Breast epithelium (tissue), 4 donors: ENCODE data around the gene SCAANT1. TPM values are rescaled to one million over a fixed set of nuclear protein-coding genes. Genes with fewer than 3 reads are reported as not detected.

Experiments used
- DNase-seq, 2 donors: peaks; one replicate each; pipeline ENCODE4 v3.0.0-alpha.2; 2019; ENCODE audit warnings: low spot score in 2 of 2
- H3K27ac ChIP-seq, 2 donors: fragments of 200-600 bp; sonication (generic) in 1 of 2; one replicate each; pipeline ENCODE4 v1.5.1; 2016 to 2019; ENCODE audit warnings: mild to moderate bottlenecking in 1 of 2
- H3K27me3 ChIP-seq, 2 donors: fragments of 200-600 bp; sonication (generic) in 1 of 2; one replicate each; pipeline versions ENCODE4 v1.5.1 to v1.6.0; 2017 to 2019; ENCODE audit warnings: control low read depth in 1 of 2, mild to moderate bottlenecking in 1 of 2
- H3K36me3 ChIP-seq: fragments of 200-600 bp; one replicate; pipeline ENCODE4 v1.5.1; 2019
- H3K4me1 ChIP-seq, 2 donors: fragments of 200-600 bp; sonication (generic); one replicate each; pipeline ENCODE4 v1.5.1; 2016 to 2019; ENCODE audit warnings: control low read depth in 1 of 2
- H3K4me3 ChIP-seq, 3 donors: fragments of 200-600 bp; sonication (generic); 1 replicate in 2 of 3; 2 replicates in 1 of 3; pipeline ENCODE4 v1.5.1; 2016 to 2019; ENCODE audit warnings: mild to moderate bottlenecking in 3 of 3, moderate library complexity in 2 of 3
- H3K9me3 ChIP-seq, 2 donors: fragments of 200-600 bp; sonication (generic) in 1 of 2; one replicate each; pipeline ENCODE4 v1.5.1; 2016 to 2019; ENCODE audit warnings: control low read depth in 1 of 2
- POLR2A ChIP-seq: fragments of 450-650 bp; IDR thresholded peaks from one replicate; pipeline ENCODE4 v1.6.1; 2016; ENCODE audit warnings: antibody characterized with exemption, mild to moderate bottlenecking, moderate library complexity
- POLR2AphosphoS5 ChIP-seq, 3 donors: sonication (generic); formaldehyde crosslinking; IDR thresholded peaks; one replicate each; pipeline ENCODE4 v1.6.1; 2017; ENCODE audit warnings: antibody characterized with exemption in 3 of 3
- intact Hi-C: fragments of 100-400 bp; cut with DNase I; formaldehyde crosslinking; loops from one replicate; pipeline ENCODE4 v1.15.1; 2023; ENCODE audit warnings: low total_unique reads
- total RNA-seq, 3 donors: library from RNA; depleted of rRNA; stranded (reverse); fragments of >200 nt; gene quantifications; one replicate each; pipeline ENCODE4 v1.1.0, GENCODE V29; 2016
- TF ChIP-seq, protein P1 (sequence below), 3 donors: fragments of 450-650 bp; IDR thresholded peaks; one replicate each; pipeline ENCODE4 v1.5.1; 2016 to 2017; ENCODE audit warnings: antibody characterized with exemption in 3 of 3, mild to moderate bottlenecking in 3 of 3, moderate library complexity in 3 of 3

The SCAANT1 gene
- total RNA-seq, 3 donors from 2014 or later: not detected

DNA sequence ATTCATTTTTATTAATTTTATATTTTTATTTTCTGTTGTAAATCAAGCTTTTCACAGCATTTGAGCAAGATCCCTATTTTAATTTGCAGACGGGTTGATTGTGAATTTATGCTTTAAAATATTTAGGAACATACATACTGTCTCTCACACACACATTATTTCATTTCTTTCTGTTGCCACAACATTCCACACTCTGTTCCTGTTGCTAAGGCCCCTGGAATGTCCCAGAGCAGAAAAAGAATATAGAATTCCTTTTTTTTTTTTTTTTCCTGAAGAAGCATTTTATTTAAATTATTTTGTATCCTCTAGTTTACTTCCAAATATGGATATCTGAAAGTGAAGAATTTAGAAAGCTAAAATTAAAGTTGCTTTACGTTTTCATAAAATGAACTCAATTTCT, 36.8 kb upstream of the SCAANT1 start:
- no peak for DNase-seq
- H3K9me3 ChIP-seq: no peaks in the 10 kb centered on the region
- intact Hi-C loops: no loop called here
- no peaks in the 10 kb centered on the region for H3K27me3 ChIP-seq
- H3K4me3 ChIP-seq: no peak overlapping the region
- no peak overlapping the region for H3K27ac ChIP-seq
- H3K36me3 ChIP-seq: no peaks in the 10 kb centered on the region
- no peak for TF ChIP-seq POLR2A
- no peak for TF ChIP-seq POLR2AphosphoS5 (IDR thresholded peaks at IDR 0.05)
- TF ChIP-seq, protein P1, sequence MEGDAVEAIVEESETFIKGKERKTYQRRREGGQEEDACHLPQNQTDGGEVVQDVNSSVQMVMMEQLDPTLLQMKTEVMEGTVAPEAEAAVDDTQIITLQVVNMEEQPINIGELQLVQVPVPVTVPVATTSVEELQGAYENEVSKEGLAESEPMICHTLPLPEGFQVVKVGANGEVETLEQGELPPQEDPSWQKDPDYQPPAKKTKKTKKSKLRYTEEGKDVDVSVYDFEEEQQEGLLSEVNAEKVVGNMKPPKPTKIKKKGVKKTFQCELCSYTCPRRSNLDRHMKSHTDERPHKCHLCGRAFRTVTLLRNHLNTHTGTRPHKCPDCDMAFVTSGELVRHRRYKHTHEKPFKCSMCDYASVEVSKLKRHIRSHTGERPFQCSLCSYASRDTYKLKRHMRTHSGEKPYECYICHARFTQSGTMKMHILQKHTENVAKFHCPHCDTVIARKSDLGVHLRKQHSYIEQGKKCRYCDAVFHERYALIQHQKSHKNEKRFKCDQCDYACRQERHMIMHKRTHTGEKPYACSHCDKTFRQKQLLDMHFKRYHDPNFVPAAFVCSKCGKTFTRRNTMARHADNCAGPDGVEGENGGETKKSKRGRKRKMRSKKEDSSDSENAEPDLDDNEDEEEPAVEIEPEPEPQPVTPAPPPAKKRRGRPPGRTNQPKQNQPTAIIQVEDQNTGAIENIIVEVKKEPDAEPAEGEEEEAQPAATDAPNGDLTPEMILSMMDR (IDR thresholded peaks at IDR 0.05): no peak
- no peaks in the 10 kb centered on the region for H3K4me1 ChIP-seq

DNA sequence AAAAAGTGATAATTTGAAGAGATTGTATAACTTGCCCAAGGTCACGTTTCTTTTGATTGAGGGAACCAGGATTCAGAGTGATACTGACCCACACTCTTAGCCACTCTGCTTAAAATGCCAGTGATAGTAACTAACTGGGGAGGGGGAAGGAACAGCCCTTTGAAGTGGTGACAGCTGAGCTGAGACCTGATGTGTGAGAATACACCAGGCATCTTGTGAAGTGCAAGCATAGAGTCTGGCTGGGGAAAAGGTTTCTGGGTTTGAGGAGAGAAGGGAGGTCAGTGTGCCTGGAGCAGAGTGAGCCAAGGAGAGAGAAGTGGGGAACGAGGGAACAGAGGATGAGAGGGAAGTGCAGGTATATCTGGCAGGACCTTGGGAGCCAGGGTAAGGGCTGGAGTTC, 35.4 kb upstream of the SCAANT1 start:
- DNase-seq: no peak
- H3K27me3 ChIP-seq: no peaks in the 10 kb centered on the region
- no peaks in the 10 kb centered on the region for H3K36me3 ChIP-seq
- H3K4me1 ChIP-seq: no peaks in the 10 kb centered on the region
- no peaks in the 10 kb centered on the region for H3K9me3 ChIP-seq
- intact Hi-C loops: no loop called here
- no peak overlapping the region for H3K27ac ChIP-seq
- no peak overlapping the region for H3K4me3 ChIP-seq
- TF ChIP-seq, protein P1 (IDR thresholded peaks at IDR 0.05): no peak
- TF ChIP-seq POLR2A: no peak
- no peak for TF ChIP-seq POLR2AphosphoS5 (IDR thresholded peaks at IDR 0.05)

GRCh38 chr3:63946753-63947152, 34.6 kb upstream of the SCAANT1 start:
- DNase-seq: no peak
- H3K27ac ChIP-seq: no peak overlapping the region
- H3K9me3 ChIP-seq: no peaks in the 10 kb centered on the region
- intact Hi-C loops: no loop called here
- no peaks in the 10 kb centered on the region for H3K4me1 ChIP-seq
- no peaks in the 10 kb centered on the region for H3K36me3 ChIP-seq
- H3K4me3 ChIP-seq: no peak overlapping the region
- no peak for TF ChIP-seq POLR2AphosphoS5 (IDR thresholded peaks at IDR 0.05)
- TF ChIP-seq POLR2A: no peak
- TF ChIP-seq, protein P1 (IDR thresholded peaks at IDR 0.05): no peak
- no peaks in the 10 kb centered on the region for H3K27me3 ChIP-seq

DNA sequence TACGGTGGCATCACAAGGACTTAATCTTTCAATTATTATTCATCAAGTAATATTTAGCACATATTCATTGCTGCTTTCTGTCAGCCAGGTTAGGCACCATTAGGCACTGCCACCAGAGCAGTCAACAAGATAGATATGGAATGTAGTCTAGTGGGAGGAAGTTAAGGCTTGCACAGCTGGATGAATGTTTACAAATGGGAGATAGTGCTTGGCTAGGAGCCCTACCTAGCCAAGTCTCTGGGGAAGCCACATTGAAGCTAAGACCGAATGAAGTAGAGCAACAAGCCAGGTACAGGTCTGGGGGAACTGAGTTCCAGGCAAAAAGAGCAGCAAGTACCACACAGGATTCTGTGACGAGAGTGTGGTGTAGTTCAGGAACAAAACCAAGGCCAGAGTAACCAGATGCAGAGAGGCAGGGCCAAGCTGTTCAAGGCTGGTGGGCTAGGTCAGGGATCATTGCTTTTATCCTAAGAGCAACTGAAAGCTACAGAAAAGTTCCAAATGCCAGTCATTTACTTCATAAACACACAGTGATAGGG, 33.4 kb upstream of the SCAANT1 start:
- H3K9me3 ChIP-seq: no peaks in the 10 kb centered on the region
- intact Hi-C loops: no loop called here

GRCh38 chr3:63943678-63944077, 31.5 kb upstream of the SCAANT1 start:
- H3K9me3 ChIP-seq: no peaks in the 10 kb centered on the region
- TF ChIP-seq POLR2A (no peak), POLR2AphosphoS5 (IDR thresholded peaks at IDR 0.05) (no peak)
- TF ChIP-seq, protein P1 (IDR thresholded peaks at IDR 0.05): no peak
- H3K27me3 ChIP-seq: no peaks in the 10 kb centered on the region
- no peaks in the 10 kb centered on the region for H3K4me1 ChIP-seq
- no peak overlapping the region for H3K4me3 ChIP-seq
- intact Hi-C loops: no loop called here
- H3K27ac ChIP-seq: no peak overlapping the region
- no peak for DNase-seq
- no peaks in the 10 kb centered on the region for H3K36me3 ChIP-seq

More for the DNA sequence above, 33.4 kb upstream of the SCAANT1 start:
- Histone ChIP-seq H3K27ac (no peak overlapping the region), H3K4me3 (no peak overlapping the region), H3K27me3 (no peaks in the 10 kb centered on the region), H3K36me3 (no peaks in the 10 kb centered on the region), H3K4me1 (no peaks in the 10 kb centered on the region)
- TF ChIP-seq, protein P1 (IDR thresholded peaks at IDR 0.05): no peak
- TF ChIP-seq POLR2AphosphoS5 (IDR thresholded peaks at IDR 0.05) (no peak), POLR2A (no peak)
- no peak for DNase-seq
